GM12878 (cell line): ENCODE measurements around the gene SUSD2. TPM values are rescaled to one million over a fixed set of nuclear protein-coding genes. Genes with fewer than 3 reads are reported as not detected.
"Not testable (repeated sequence)": the region's sequence is repeated elsewhere in the genome, so short reads cannot be mapped to it uniquely, and the experiment has no call there.

ENCODE experiments used
- ATAC-seq: fragments of 200-7000 bp; cut with Tn5 transposase; 3 replicates; pipeline ENCODE4 v1.9.1; 2020; ENCODE audit warnings: mild to moderate bottlenecking, moderate library complexity
- BruUV-seq: library from RNA; stranded (reverse); fragments of 400-500 nt; replicated peaks from 2 replicates; lab custom pipeline; 2021; lab: Mats Ljungman, UMichigan
- CTCF ChIA-PET: fragments of 300-600 bp; sonication (Branson Sonifier 250); formaldehyde crosslinking; extraction: SDS; loops from one replicate; lab custom pipeline; 2021; ENCODE audit warnings: inconsistent platforms; lab: Yijun Ruan, JAX
- POLR2A ChIA-PET: fragments of 350-600 bp; formaldehyde crosslinking; extraction: SDS; loops from one replicate; lab custom pipeline; 2021; ENCODE audit warnings: inconsistent platforms; lab: Charles Lee
- RAD21 ChIA-PET: fragments of 300-600 bp; sonication (Branson Sonifier 250); formaldehyde crosslinking; loops from one replicate; lab custom pipeline; 2023; ENCODE audit warnings: antibody characterized with exemption; ENCODE audit not compliant: unreplicated experiment; lab: Charles Lee
- SMC1A ChIA-PET: fragments of 300-600 bp; sonication (Branson Sonifier 250); formaldehyde crosslinking; loops from one replicate; lab custom pipeline; 2023; ENCODE audit not compliant: unreplicated experiment, uncharacterized antibody; lab: Charles Lee
- DNase-seq: peaks from one replicate; pipeline ENCODE4 v3.0.0-alpha.2; 2011; ENCODE audit warnings: low read depth, low spot score
- FAIRE-seq: peaks from 3 replicates; lab custom pipeline; 2011; peaks lifted over from hg19 to GRCh38; lab: Jason Lieb, UNC
- H2AFZ ChIP-seq: 2 replicates; pipeline ENCODE4 v1.6.0; 2011; ENCODE audit warnings: low read depth, low read length, control low read depth; ENCODE audit not compliant: control insufficient read depth
- H3K27ac ChIP-seq: 2 replicates; pipeline ENCODE4 v1.5.1; 2011; ENCODE audit warnings: control low read depth; ENCODE audit not compliant: control insufficient read depth, insufficient read depth
- H3K27me3 ChIP-seq, 2 experiments: replicated peaks in 1 of 2; 2 replicates each; pipeline versions ENCODE4 v1.6.0 to v1.6.1; 2011; ENCODE audit warnings: low read length in 1 of 2; ENCODE audit not compliant: control insufficient read depth in 2 of 2, insufficient read depth in 2 of 2
- H3K36me3 ChIP-seq, 2 experiments: 2 replicates each; pipeline ENCODE4 v1.5.1; 2011; ENCODE audit warnings: low read length in 1 of 2; ENCODE audit not compliant: control insufficient read depth in 2 of 2, insufficient read depth in 2 of 2
- H3K4me1 ChIP-seq: 2 replicates; pipeline ENCODE4 v1.6.1; 2011; ENCODE audit warnings: mild to moderate bottlenecking, low read length, moderate library complexity, mixed read lengths; ENCODE audit not compliant: control insufficient read depth, insufficient read depth
- H3K4me2 ChIP-seq: 2 replicates; pipeline ENCODE4 v1.6.0; 2011; ENCODE audit warnings: control low read depth; ENCODE audit not compliant: control insufficient read depth, insufficient read depth
- H3K4me3 ChIP-seq: fragments of 200-600 bp; sonication (generic); 2 replicates; pipeline ENCODE4 v1.5.1; 2016
- H3K79me2 ChIP-seq: 2 replicates; pipeline ENCODE4 v1.6.0; 2011; ENCODE audit warnings: low read length; ENCODE audit not compliant: control insufficient read depth, insufficient read depth
- H3K9ac ChIP-seq: 2 replicates; pipeline ENCODE4 v1.8.0; 2011; ENCODE audit warnings: low read length, control low read depth, mixed read lengths; ENCODE audit not compliant: control insufficient read depth, insufficient read depth
- H3K9me3 ChIP-seq: replicated peaks from 3 replicates; pipeline ENCODE4 v1.5.1; 2011; ENCODE audit warnings: mild to moderate bottlenecking, low read length; ENCODE audit not compliant: control insufficient read depth, insufficient read depth
- H4K20me1 ChIP-seq: 2 replicates; pipeline ENCODE4 v1.6.0; 2011; ENCODE audit not compliant: control insufficient read depth, insufficient read depth
- JUND ChIP-seq: IDR thresholded peaks from 2 replicates; pipeline ENCODE4 v1.6.1; 2012; ENCODE audit warnings: low read depth, mild to moderate bottlenecking, low read length, improper control_type of control experiment, moderate library complexity
- SUZ12 ChIP-seq: fragments of 200-600 bp; sonication (generic); IDR thresholded peaks from one replicate; pipeline ENCODE4 v1.6.1; 2018; ENCODE audit warnings: antibody characterized with exemption, mild to moderate bottlenecking; ENCODE audit not compliant: unreplicated experiment
- WGBS: methylation state at CpG from one replicate; pipeline ENCODE4 v1.1.6; 2016; ENCODE audit warnings: low lambda C conversion rate; ENCODE audit not compliant: insufficient replicate concordance, insufficient coverage; ENCODE audit errors: missing lambda C conversion rate; 5-methylcytosine and 5-hydroxymethylcytosine counted together
- in situ Hi-C: fragments of 300-500 bp; cut with MboI; formaldehyde crosslinking; loops from 9 replicates; pipeline ENCODE4 v1.14.3; 2018; ENCODE audit warnings: mixed read lengths
- intact Hi-C: fragments of 100-400 bp; cut with micrococcal nuclease; formaldehyde crosslinking; loops from one replicate; pipeline ENCODE4 v1.14.2; 2022; ENCODE audit not compliant: unreplicated experiment
- polyA plus RNA-seq, 11 experiments: library from polyadenylated mRNA; depleted of rRNA in 4 of 11; unstranded in 6 of 11; stranded (reverse) in 5 of 11; fragments of >200 nt; fragmentation: Nextera tagmentation in 4 of 11; fragmentation: Illumina TruSeq in 1 of 11; extraction: Ambion mirVana in 4 of 11; extraction: Trizol in 1 of 11; gene quantifications; 1 replicate in 1 of 11; 2 replicates in 10 of 11; pipeline versions ENCODE4 v1.2.1 to v1.2.3, GENCODE V29; 2011 to 2016; ENCODE audit warnings: inconsistent platforms in 2 of 11, missing spikeins in 2 of 11, low read depth in 1 of 11
- total RNA-seq, 4 experiments: library from RNA; depleted of rRNA in 3 of 4; stranded (reverse); fragments of >200 nt in 3 of 4; fragmentation: Illumina TruSeq in 1 of 4; extraction: Trizol in 1 of 4; gene quantifications; 2 replicates each; pipeline versions ENCODE4 v1.2.1 to v1.2.3, GENCODE V29; 2013 to 2021

SUSD2 gene
- total and polyA plus RNA-seq, 10 of the 15 experiments (the other 5 are each of a cell fraction or from before 2014, with no cell fraction given): 0.04 to 0.31 (median 0.11) TPM; not detected in 5

- no peaks in the 10 kb centered on the region for H3K36me3 ChIP-seq
- H3K4me1 ChIP-seq: peaks cover 3% of the 10 kb centered on the region; the same call in 1 of the 2 replicates
- H3K27me3 ChIP-seq: no peaks in the 10 kb centered on the region
- TF ChIP-seq SUZ12 (no peak), JUND (no peak)
- TF ChIP-seq, all 136 proteins: peak for 0
- no peaks in the 10 kb centered on the region for H3K79me2 ChIP-seq
- FAIRE-seq (no peak), ATAC-seq (no peak), DNase-seq (no peak)
- no peaks in the 10 kb centered on the region for H3K9me3 ChIP-seq
- H3K9ac ChIP-seq: no peak overlapping the region
- RAD21 ChIA-PET: no interaction called here
- H2AFZ ChIP-seq: no peak overlapping the region
- H3K4me2 ChIP-seq: no peak overlapping the region
- no TSS peak for BruUV-seq
- SMC1A ChIA-PET: no interaction called here
- in situ Hi-C loops (no loop called here), intact Hi-C loops (no loop called here)
- no peaks in the 10 kb centered on the region for H4K20me1 ChIP-seq
- POLR2A ChIA-PET: no interaction called here
- H3K27ac ChIP-seq: no peak overlapping the region
- no peak overlapping the region for H3K4me3 ChIP-seq
- CTCF ChIA-PET: interaction anchor here (0.7 kb wide), 1 partner anchor 174 kb away, joined by 3 read pairs; no protein-coding TSS in a partner anchor
- WGBS: 61% methylated on average over 25 of the region's 26 CpGs
Observed at GRCh38 chr22:24201681-24202614, 20.7 kb downstream of the SUSD2 start.

- RAD21 ChIA-PET, in situ Hi-C loops, H3K4me1 ChIP-seq, intact Hi-C loops, BruUV-seq, H3K4me2 ChIP-seq, H3K9me3 ChIP-seq, H3K9ac ChIP-seq, DNase-seq, H2AFZ ChIP-seq, ATAC-seq, CTCF ChIA-PET, H3K4me3 ChIP-seq, H3K79me2 ChIP-seq, POLR2A ChIA-PET, H4K20me1 ChIP-seq, H3K27ac ChIP-seq, H3K36me3 ChIP-seq, FAIRE-seq, SMC1A ChIA-PET, H3K27me3 ChIP-seq: not testable (repeated sequence)
- 61% methylated on average over 5 of the region's 5 CpGs for WGBS
Observed at GRCh38 chr22:24203856-24204255, 22.6 kb downstream of the SUSD2 start.
